Keratinocyte (primary cell): Measurements from ENCODE around the gene C1orf74. TPM values are rescaled to one million over a fixed set of nuclear protein-coding genes. Genes with fewer than 3 reads are reported as not detected.

ENCODE experiments used
- DNase-seq: peaks from one replicate; pipeline ENCODE4 v3.0.0-alpha.2; 2011; ENCODE audit warnings: low read depth, missing footprints, low spot score
- FAIRE-seq: peaks from 2 replicates; lab custom pipeline; 2011; peaks lifted over from hg19 to GRCh38; lab: Jason Lieb, UNC
- H2AFZ ChIP-seq: 2 replicates; pipeline ENCODE4 v1.6.0; 2012; ENCODE audit warnings: low read length, control low read depth, inconsistent platforms; ENCODE audit not compliant: control insufficient read depth
- H3K27ac ChIP-seq: 2 replicates; pipeline ENCODE4 v1.5.1; 2011; ENCODE audit warnings: low read length; ENCODE audit not compliant: control insufficient read depth, insufficient read depth
- H3K27me3 ChIP-seq: 3 replicates; pipeline ENCODE4 v1.6.0; 2011; ENCODE audit warnings: low read length; ENCODE audit not compliant: control insufficient read depth, insufficient read depth; ENCODE audit errors: extremely low read depth
- H3K36me3 ChIP-seq, 2 experiments: 2 replicates in 1 of 2; 3 replicates in 1 of 2; pipeline ENCODE4 v1.5.1; 2011; ENCODE audit warnings: low read length in 2 of 2, mild to moderate bottlenecking in 1 of 2; ENCODE audit not compliant: control insufficient read depth in 2 of 2, insufficient read depth in 2 of 2; ENCODE audit errors: extremely low read depth in 1 of 2
- H3K4me1 ChIP-seq: 3 replicates; pipeline ENCODE4 v1.5.1; 2011; ENCODE audit warnings: low read length; ENCODE audit not compliant: control insufficient read depth, insufficient read depth; ENCODE audit errors: extremely low read depth
- H3K4me2 ChIP-seq: 3 replicates; pipeline ENCODE4 v1.6.0; 2011; ENCODE audit warnings: low read depth, low read length; ENCODE audit not compliant: control insufficient read depth, insufficient read depth; ENCODE audit errors: extremely low read depth
- H3K4me3 ChIP-seq, 3 experiments: fragments of 200-600 bp in 1 of 3; sonication (generic) in 1 of 3; 2 replicates in 2 of 3; 3 replicates in 1 of 3; pipeline ENCODE4 v1.5.1; 2011 to 2016; ENCODE audit warnings: low read length in 3 of 3, mild to moderate bottlenecking in 3 of 3, control low read depth in 2 of 3, inconsistent platforms in 1 of 3, low read depth in 1 of 3, mixed read lengths in 1 of 3, mixed run types in 1 of 3, moderate library complexity in 1 of 3; ENCODE audit not compliant: control insufficient read depth in 2 of 3, insufficient read depth in 2 of 3; ENCODE audit errors: extremely low read depth in 1 of 3
- H3K79me2 ChIP-seq: 2 replicates; pipeline ENCODE4 v1.6.0; 2012; ENCODE audit warnings: low read length; ENCODE audit not compliant: control insufficient read depth, insufficient read depth
- H3K9ac ChIP-seq: 3 replicates; pipeline ENCODE4 v1.6.0; 2011; ENCODE audit warnings: low read length; ENCODE audit not compliant: control insufficient read depth, insufficient read depth; ENCODE audit errors: extremely low read depth
- H3K9me1 ChIP-seq: 3 replicates; pipeline ENCODE4 v1.6.0; 2011; ENCODE audit warnings: low read length; ENCODE audit not compliant: control insufficient read depth, insufficient read depth; ENCODE audit errors: extremely low read depth
- H3K9me3 ChIP-seq: 2 replicates; pipeline ENCODE4 v1.5.1; 2012; ENCODE audit warnings: low read depth, low read length; ENCODE audit not compliant: control insufficient read depth
- H4K20me1 ChIP-seq: 3 replicates; pipeline ENCODE4 v1.6.0; 2011; ENCODE audit warnings: low read length; ENCODE audit not compliant: control insufficient read depth, insufficient read depth; ENCODE audit errors: extremely low read depth
- EZH2 ChIP-seq: IDR thresholded peaks from one replicate; pipeline ENCODE4 v1.6.1; 2012; ENCODE audit warnings: inconsistent platforms, mild to moderate bottlenecking, low read length, moderate library complexity
- dilution Hi-C: fragments of 300-500 bp; cut with MboI; formaldehyde crosslinking; loops from one replicate; pipeline ENCODE4 v1.7.0; 2020; ENCODE audit warnings: low sequenced_read_pairs; ENCODE audit not compliant: extremely low pct_ligation_motif_present
- polyA plus RNA-seq, 5 experiments: library from polyadenylated mRNA; depleted of rRNA in 3 of 5; stranded (reverse) in 3 of 5; stranded (forward) in 1 of 5; unstranded in 1 of 5; fragments of >200 nt; gene quantifications; 1 replicate in 1 of 5; 2 replicates in 3 of 5; 3 replicates in 1 of 5; pipeline versions ENCODE4 v1.2.1 to v1.2.3, GENCODE V29; 2011 to 2012; ENCODE audit warnings: missing spikeins in 2 of 5, low read depth in 1 of 5, low replicate concordance in 1 of 5
- TF ChIP-seq, protein P1 (sequence below), 3 experiments: IDR thresholded peaks in 1 of 3; conservative IDR thresholded peaks in 1 of 3; optimal IDR thresholded peaks in 1 of 3; 2 replicates in 2 of 3; 3 replicates in 1 of 3; pipeline versions ENCODE3 to v1.5.1; 2011; ENCODE audit warnings: low read length in 3 of 3, mild to moderate bottlenecking in 3 of 3, moderate library complexity in 2 of 3, control low read depth in 1 of 3, inconsistent platforms in 1 of 3; ENCODE audit not compliant: insufficient read depth in 2 of 3; ENCODE audit errors: extremely low read depth in 1 of 3

Gene C1orf74
- polyA plus RNA-seq, 1 donor (not counting 4 experiments of a cell fraction or from before 2014, with no cell fraction given), result 58.1 TPM

DNA sequence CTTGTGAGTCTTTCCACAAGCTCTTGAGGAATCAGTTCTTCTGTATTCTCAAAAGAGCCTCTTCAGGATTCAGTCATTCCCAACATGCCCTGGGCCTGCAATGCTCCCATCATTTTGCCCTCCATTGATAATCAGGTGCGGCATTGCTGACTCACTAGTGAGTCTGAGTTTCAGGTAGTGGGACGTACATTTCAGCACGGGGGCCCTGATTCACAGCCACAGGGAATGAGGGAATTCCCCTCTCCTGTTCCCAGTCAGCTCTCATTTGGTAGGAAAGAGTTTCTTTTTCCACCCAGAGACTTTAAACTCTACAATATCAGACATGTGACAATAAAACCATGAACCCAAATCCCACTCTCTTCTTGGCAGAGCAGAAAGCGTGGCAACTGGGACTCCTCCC is 25.3 kb upstream of the C1orf74 start:
- H3K27me3 ChIP-seq, result no peaks in the 10 kb centered on the region
- H3K4me2 ChIP-seq, result peak overlapping the region; percentile 63
- no peaks in the 10 kb centered on the region for H3K9me1 ChIP-seq
- H3K27ac ChIP-seq, result peak overlapping the region; percentile 99
- H4K20me1 ChIP-seq, result peaks cover 4% of the 10 kb centered on the region
- H3K79me2 ChIP-seq, result peaks cover 28% of the 10 kb centered on the region
- FAIRE-seq (peak; percentile 97), DNase-seq (no peak)
- H3K9me3 ChIP-seq, result no peaks in the 10 kb centered on the region
- peaks cover 41% of the 10 kb centered on the region for H3K4me1 ChIP-seq
- dilution Hi-C loops, result no loop called here
- H3K36me3 ChIP-seq, result peaks cover 2 to 3% of the 10 kb centered on the region in 2 experiments
- no peak for TF ChIP-seq EZH2
- TF ChIP-seq, protein P1, sequence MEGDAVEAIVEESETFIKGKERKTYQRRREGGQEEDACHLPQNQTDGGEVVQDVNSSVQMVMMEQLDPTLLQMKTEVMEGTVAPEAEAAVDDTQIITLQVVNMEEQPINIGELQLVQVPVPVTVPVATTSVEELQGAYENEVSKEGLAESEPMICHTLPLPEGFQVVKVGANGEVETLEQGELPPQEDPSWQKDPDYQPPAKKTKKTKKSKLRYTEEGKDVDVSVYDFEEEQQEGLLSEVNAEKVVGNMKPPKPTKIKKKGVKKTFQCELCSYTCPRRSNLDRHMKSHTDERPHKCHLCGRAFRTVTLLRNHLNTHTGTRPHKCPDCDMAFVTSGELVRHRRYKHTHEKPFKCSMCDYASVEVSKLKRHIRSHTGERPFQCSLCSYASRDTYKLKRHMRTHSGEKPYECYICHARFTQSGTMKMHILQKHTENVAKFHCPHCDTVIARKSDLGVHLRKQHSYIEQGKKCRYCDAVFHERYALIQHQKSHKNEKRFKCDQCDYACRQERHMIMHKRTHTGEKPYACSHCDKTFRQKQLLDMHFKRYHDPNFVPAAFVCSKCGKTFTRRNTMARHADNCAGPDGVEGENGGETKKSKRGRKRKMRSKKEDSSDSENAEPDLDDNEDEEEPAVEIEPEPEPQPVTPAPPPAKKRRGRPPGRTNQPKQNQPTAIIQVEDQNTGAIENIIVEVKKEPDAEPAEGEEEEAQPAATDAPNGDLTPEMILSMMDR (optimal IDR thresholded peaks at IDR 0.05 in 1 of 3, IDR thresholded peaks at IDR 0.05 in 1 of 3, conservative IDR thresholded peaks at IDR 0.05 in 1 of 3; ENCODE audit: extremely low read depth in 1 of 3, insufficient read depth in 2 of 3, low read length in 3 of 3), result no peak
- no peak overlapping the region for H3K4me3 ChIP-seq
- H3K9ac ChIP-seq, result peak overlapping the region; percentile 75
- no peak overlapping the region for H2AFZ ChIP-seq

DNA sequence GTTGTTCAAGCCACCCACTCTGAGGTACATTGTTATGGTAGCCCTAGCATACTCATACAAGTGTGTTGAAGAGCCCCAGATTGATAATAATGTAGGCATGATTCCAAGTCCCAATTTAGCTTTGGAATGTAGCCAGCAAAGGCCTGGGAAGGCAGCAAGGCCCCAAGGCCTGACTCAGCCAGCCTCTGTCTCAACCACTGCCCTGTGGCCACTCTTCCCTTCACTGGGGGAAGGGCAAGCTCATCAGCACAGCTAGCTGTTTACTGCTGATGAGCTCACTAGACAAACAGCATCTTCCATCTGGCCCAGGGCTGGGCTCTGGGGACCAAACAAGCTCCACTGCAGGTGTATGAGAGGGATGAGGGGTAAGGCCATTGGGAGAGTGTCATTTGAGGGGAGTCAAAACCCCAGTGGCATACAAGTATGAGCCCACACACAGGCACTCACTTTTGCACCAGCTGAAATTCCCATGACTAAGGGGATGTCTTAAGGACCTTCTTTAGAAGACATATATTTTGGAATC is 23.8 kb upstream of the C1orf74 start:
- peak overlapping the region; percentile 100 for H3K9ac ChIP-seq
- H3K27ac ChIP-seq, result peak overlapping the region; percentile 99
- H3K9me3 ChIP-seq, result no peaks in the 10 kb centered on the region
- H2AFZ ChIP-seq, result no peak overlapping the region
- FAIRE-seq (peak; percentile 92), DNase-seq (no peak)
- dilution Hi-C loops, result no loop called here
- no peak overlapping the region for H3K4me3 ChIP-seq
- TF ChIP-seq, protein P1 (optimal IDR thresholded peaks at IDR 0.05 in 1 of 3, IDR thresholded peaks at IDR 0.05 in 1 of 3, conservative IDR thresholded peaks at IDR 0.05 in 1 of 3; ENCODE audit: extremely low read depth in 1 of 3, insufficient read depth in 2 of 3, low read length in 3 of 3), result no peak
- TF ChIP-seq EZH2, result no peak
- no peaks in the 10 kb centered on the region for H3K27me3 ChIP-seq
- peaks cover 47% of the 10 kb centered on the region for H3K4me1 ChIP-seq
- peak overlapping the region; percentile 97 for H3K4me2 ChIP-seq
- peaks cover 43% of the 10 kb centered on the region for H3K79me2 ChIP-seq
- H3K9me1 ChIP-seq, result no peaks in the 10 kb centered on the region
- peaks cover 6 to 9% of the 10 kb centered on the region in 2 experiments for H3K36me3 ChIP-seq
- H4K20me1 ChIP-seq, result peaks cover 19% of the 10 kb centered on the region
